ENCODE measurements around the gene PVALB. TPM values are rescaled to one million over a fixed set of nuclear protein-coding genes. Genes with fewer than 3 reads are reported as not detected.

The PVALB gene
- total and polyA plus RNA-seq, 2 donors (not counting 3 experiments of a cell fraction or from before 2014, with no cell fraction given), result not detected

DNA sequence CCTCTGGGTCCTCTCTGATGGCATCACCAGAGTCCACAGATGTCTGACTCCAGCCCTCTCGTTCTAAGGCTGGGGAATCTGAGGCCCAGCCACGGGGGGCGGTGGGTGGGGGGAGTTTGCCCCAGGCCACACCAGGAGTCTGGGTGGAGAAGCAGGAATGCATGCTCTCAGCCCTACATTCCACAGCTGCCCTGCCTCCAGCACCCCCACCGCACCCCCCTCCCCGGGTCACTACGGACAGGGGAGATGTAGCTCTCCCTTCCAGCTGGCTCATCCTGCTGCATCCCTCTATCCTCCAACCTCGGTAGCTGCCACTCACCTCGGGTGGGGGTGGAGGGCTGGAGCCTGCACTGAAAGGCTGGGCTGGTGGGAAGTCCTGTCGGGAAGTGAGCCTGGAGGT is 2.3 kb upstream of the PVALB start:
- TF ChIP-seq FOS (IDR thresholded peaks at IDR 0.05; ENCODE audit: borderline replicate concordance, insufficient read depth, low read length), result no peak
- TF ChIP-seq MYC (IDR thresholded peaks at IDR 0.05; ENCODE audit: low read depth, low read length), result no peak
- no peak for TF ChIP-seq POLR2A (IDR thresholded peaks at IDR 0.05; ENCODE audit: low read depth, low read length)
- TF ChIP-seq, protein P1, sequence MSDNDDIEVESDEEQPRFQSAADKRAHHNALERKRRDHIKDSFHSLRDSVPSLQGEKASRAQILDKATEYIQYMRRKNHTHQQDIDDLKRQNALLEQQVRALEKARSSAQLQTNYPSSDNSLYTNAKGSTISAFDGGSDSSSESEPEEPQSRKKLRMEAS (IDR thresholded peaks at IDR 0.05; ENCODE audit: insufficient read depth, insufficient read length), result no peak
- TF ChIP-seq JUN (IDR thresholded peaks at IDR 0.05; ENCODE audit: borderline replicate concordance, insufficient read depth, insufficient read length, low read depth), result no peak
- dilution Hi-C loops (cut with MboI; ENCODE audit: extremely low pct_ligation_motif_present, low sequenced_read_pairs) (no loop called here), intact Hi-C loops (cut with micrococcal nuclease) (no loop called here)
- ChIA-PET CTCF (interaction anchor here (3.7 kb wide), 1 partner anchor 38 kb away, joined by 22 read pairs; no protein-coding TSS in a partner anchor), POLR2A (no interaction called here)
- H2AFZ ChIP-seq (ENCODE audit: low read depth, low read length), result no peak overlapping the region
- FAIRE-seq (no peak), DNase-seq (ENCODE audit: low read depth, low spot score) (no peak)
- peaks cover 44 to 46% of the 10 kb centered on the region in 2 experiments for H3K27me3 ChIP-seq (ENCODE audit: control insufficient read depth in 2 of 2, insufficient read depth in 2 of 2, low read length in 2 of 2)
- H4K20me1 ChIP-seq (replicated peaks; ENCODE audit: control insufficient read depth, extremely low read depth, insufficient read depth, low read length), result no peaks in the 10 kb centered on the region
- peaks cover 9% of the 10 kb centered on the region for H3K4me1 ChIP-seq (ENCODE audit: control insufficient read depth, extremely low read depth, insufficient read depth, low read length)
- H3K36me3 ChIP-seq (ENCODE audit: control insufficient read depth in 2 of 2, extremely low read depth in 1 of 2, insufficient read depth in 2 of 2, low read length in 2 of 2), result no peaks in the 10 kb centered on the region
- BruUV-seq (replicated peaks), result no TSS peak
- no peaks in the 10 kb centered on the region for H3K9me3 ChIP-seq (replicated peaks; ENCODE audit: control insufficient read depth, insufficient read depth, low read length)
- no peak overlapping the region for H3K9ac ChIP-seq (replicated peaks; ENCODE audit: extremely low read depth, insufficient read depth, low read length)
- no peaks in the 10 kb centered on the region for H3K9me1 ChIP-seq (replicated peaks; ENCODE audit: control insufficient read depth, extremely low read depth, insufficient read depth, low read length)
- H3K27ac ChIP-seq (ENCODE audit: insufficient read depth, low read depth, low read length), result no peak overlapping the region
- no peak overlapping the region for H3K4me2 ChIP-seq (ENCODE audit: insufficient read depth, low read length)
- no peaks in the 10 kb centered on the region for H3K79me2 ChIP-seq (ENCODE audit: control insufficient read depth, insufficient read depth, low read length)
- H3K4me3 ChIP-seq (replicated peaks in 1 of 3; ENCODE audit: insufficient read depth in 1 of 3, low read depth in 1 of 3, low read length in 3 of 3), result no peak overlapping the region

DNA sequence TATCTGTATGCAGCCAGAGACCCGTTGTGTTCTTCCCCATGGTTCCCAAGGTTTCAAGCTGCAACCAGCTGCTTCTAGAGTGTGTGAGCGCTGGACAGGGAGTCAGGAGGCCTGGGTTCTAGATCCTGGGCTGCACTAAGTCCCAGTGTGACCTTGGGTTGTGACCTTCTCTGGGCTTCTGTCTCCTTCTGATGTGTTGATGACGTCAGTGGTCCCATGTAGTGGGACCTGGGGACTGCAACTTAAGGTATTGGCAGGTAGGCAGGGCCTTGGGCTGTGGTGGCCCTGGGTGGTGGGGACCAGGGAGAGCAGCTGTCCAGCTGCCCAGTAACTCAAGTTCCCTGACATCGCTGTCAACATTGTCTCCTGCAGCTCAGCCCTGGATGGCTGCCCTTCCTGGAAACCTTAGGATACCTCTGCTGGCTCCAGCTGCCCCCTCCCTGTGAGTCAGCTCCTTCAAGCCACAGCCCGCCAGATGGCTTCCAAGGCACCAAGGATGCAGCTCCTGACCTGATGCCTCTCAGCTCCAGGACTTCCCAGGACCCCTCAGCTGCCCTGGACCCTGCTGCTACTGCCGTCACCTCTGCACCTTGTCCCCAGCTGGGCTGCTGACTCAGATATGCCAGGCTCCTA is 1.3 kb upstream of the PVALB start:
- DNase-seq (ENCODE audit: low read depth, low spot score), result no peak
- no peak overlapping the region for H3K4me3 ChIP-seq (replicated peaks in 1 of 3; ENCODE audit: insufficient read depth in 1 of 3, low read depth in 1 of 3, low read length in 3 of 3)
- no peaks in the 10 kb centered on the region for H3K9me1 ChIP-seq (replicated peaks; ENCODE audit: control insufficient read depth, extremely low read depth, insufficient read depth, low read length)
- H3K79me2 ChIP-seq (ENCODE audit: control insufficient read depth, insufficient read depth, low read length), result no peaks in the 10 kb centered on the region
- peaks cover 46 to 50% of the 10 kb centered on the region in 2 experiments for H3K27me3 ChIP-seq (ENCODE audit: control insufficient read depth in 2 of 2, insufficient read depth in 2 of 2, low read length in 2 of 2)
- no peak overlapping the region for H3K9ac ChIP-seq (replicated peaks; ENCODE audit: extremely low read depth, insufficient read depth, low read length)
- no peaks in the 10 kb centered on the region for H4K20me1 ChIP-seq (replicated peaks; ENCODE audit: control insufficient read depth, extremely low read depth, insufficient read depth, low read length)
- POLR2A ChIA-PET, result no interaction called here
- no peak overlapping the region for H3K4me2 ChIP-seq (ENCODE audit: insufficient read depth, low read length)
- no peak for TF ChIP-seq MYC (IDR thresholded peaks at IDR 0.05; ENCODE audit: low read depth, low read length)
- TF ChIP-seq POLR2A (IDR thresholded peaks at IDR 0.05; ENCODE audit: low read depth, low read length), result no peak
- TF ChIP-seq GATA2 (IDR thresholded peaks at IDR 0.05; ENCODE audit: insufficient read depth, insufficient read length, low read depth, low read length), result no peak
- TF ChIP-seq JUN (IDR thresholded peaks at IDR 0.05; ENCODE audit: borderline replicate concordance, insufficient read depth, insufficient read length, low read depth), result no peak
- TF ChIP-seq EZH2 (IDR thresholded peaks at IDR 0.05; ENCODE audit: borderline replicate concordance, low read depth, low read length, severe bottlenecking), result no peak
- TF ChIP-seq, protein P1 (IDR thresholded peaks at IDR 0.05; ENCODE audit: insufficient read depth, insufficient read length), result no peak
- TF ChIP-seq POLR2AphosphoS5 (IDR thresholded peaks at IDR 0.05; ENCODE audit: insufficient read depth, low read depth, low read length), result no peak
- TF ChIP-seq, protein P2, sequence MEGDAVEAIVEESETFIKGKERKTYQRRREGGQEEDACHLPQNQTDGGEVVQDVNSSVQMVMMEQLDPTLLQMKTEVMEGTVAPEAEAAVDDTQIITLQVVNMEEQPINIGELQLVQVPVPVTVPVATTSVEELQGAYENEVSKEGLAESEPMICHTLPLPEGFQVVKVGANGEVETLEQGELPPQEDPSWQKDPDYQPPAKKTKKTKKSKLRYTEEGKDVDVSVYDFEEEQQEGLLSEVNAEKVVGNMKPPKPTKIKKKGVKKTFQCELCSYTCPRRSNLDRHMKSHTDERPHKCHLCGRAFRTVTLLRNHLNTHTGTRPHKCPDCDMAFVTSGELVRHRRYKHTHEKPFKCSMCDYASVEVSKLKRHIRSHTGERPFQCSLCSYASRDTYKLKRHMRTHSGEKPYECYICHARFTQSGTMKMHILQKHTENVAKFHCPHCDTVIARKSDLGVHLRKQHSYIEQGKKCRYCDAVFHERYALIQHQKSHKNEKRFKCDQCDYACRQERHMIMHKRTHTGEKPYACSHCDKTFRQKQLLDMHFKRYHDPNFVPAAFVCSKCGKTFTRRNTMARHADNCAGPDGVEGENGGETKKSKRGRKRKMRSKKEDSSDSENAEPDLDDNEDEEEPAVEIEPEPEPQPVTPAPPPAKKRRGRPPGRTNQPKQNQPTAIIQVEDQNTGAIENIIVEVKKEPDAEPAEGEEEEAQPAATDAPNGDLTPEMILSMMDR (IDR thresholded peaks at IDR 0.05; ENCODE audit: extremely low read depth in 1 of 2, insufficient read depth in 1 of 2, low read depth in 1 of 2, low read length in 2 of 2), result no peak
- no peak for TF ChIP-seq FOS (IDR thresholded peaks at IDR 0.05; ENCODE audit: borderline replicate concordance, insufficient read depth, low read length)
- no peak for FAIRE-seq
- no TSS peak for BruUV-seq (replicated peaks)
- H2AFZ ChIP-seq (ENCODE audit: low read depth, low read length), result no peak overlapping the region
- no peaks in the 10 kb centered on the region for H3K36me3 ChIP-seq (ENCODE audit: control insufficient read depth in 2 of 2, extremely low read depth in 1 of 2, insufficient read depth in 2 of 2, low read length in 2 of 2)
- CTCF ChIA-PET, result interaction anchor here (3.7 kb wide), 1 partner anchor 39 kb away, joined by 22 read pairs; no protein-coding TSS in a partner anchor
- H3K9me3 ChIP-seq (replicated peaks; ENCODE audit: control insufficient read depth, insufficient read depth, low read length), result no peaks in the 10 kb centered on the region
- H3K27ac ChIP-seq (ENCODE audit: insufficient read depth, low read depth, low read length), result no peak overlapping the region
- H3K4me1 ChIP-seq (ENCODE audit: control insufficient read depth, extremely low read depth, insufficient read depth, low read length), result peaks cover 4% of the 10 kb centered on the region
- intact Hi-C loops (cut with micrococcal nuclease) (no loop called here), dilution Hi-C loops (cut with MboI; ENCODE audit: extremely low pct_ligation_motif_present, low sequenced_read_pairs) (no loop called here)
